Hepatocyte (in vitro differentiated cells): ENCODE results near the gene TMEM161B. TPM values are rescaled to one million over a fixed set of nuclear protein-coding genes. Genes with fewer than 3 reads are reported as not detected.
A peak's percentile ranks its signal among the peaks of the same experiment; 100 is the strongest.

Experiments used
- DNase-seq: peaks from one replicate; pipeline ENCODE4 v3.0.0-alpha.2; 2016; ENCODE audit warnings: low spot score
- H2AFZ ChIP-seq: fragments of 200-600 bp; sonication (generic); 2 replicates; pipeline ENCODE4 v1.6.0; 2016; ENCODE audit warnings: antibody characterized with exemption, mild to moderate bottlenecking
- H3K27ac ChIP-seq: fragments of 200-600 bp; sonication (generic); 2 replicates; pipeline ENCODE4 v1.5.1; 2016; ENCODE audit warnings: mild to moderate bottlenecking
- H3K27me3 ChIP-seq: fragments of 200-600 bp; sonication (generic); 2 replicates; pipeline ENCODE4 v1.6.1; 2016
- H3K36me3 ChIP-seq: fragments of 200-600 bp; sonication (generic); replicated peaks from 2 replicates; pipeline ENCODE4 v1.5.1; 2016; ENCODE audit warnings: low read depth; ENCODE audit not compliant: insufficient read depth
- H3K4me1 ChIP-seq: fragments of 200-600 bp; sonication (generic); 2 replicates; pipeline ENCODE4 v1.5.1; 2016; ENCODE audit warnings: mild to moderate bottlenecking, moderate library complexity; ENCODE audit not compliant: insufficient read depth
- H3K4me2 ChIP-seq: fragments of 200-600 bp; sonication (generic); 2 replicates; pipeline ENCODE4 v1.6.0; 2016
- H3K4me3 ChIP-seq: fragments of 200-600 bp; sonication (generic); 2 replicates; pipeline ENCODE4 v1.5.1; 2016; ENCODE audit warnings: mild to moderate bottlenecking
- H3K79me2 ChIP-seq: fragments of 200-600 bp; sonication (generic); 2 replicates; pipeline ENCODE4 v1.6.0; 2017; ENCODE audit warnings: mild to moderate bottlenecking
- H3K9me2 ChIP-seq: fragments of 200-600 bp; sonication (generic); replicated peaks from 2 replicates; pipeline ENCODE4 v1.6.0; 2017; ENCODE audit warnings: mild to moderate bottlenecking; ENCODE audit not compliant: insufficient read depth
- H3K9me3 ChIP-seq: fragments of 200-600 bp; sonication (generic); 2 replicates; pipeline ENCODE4 v1.5.1; 2016; ENCODE audit warnings: low read depth, mild to moderate bottlenecking
- H4K20me1 ChIP-seq: fragments of 200-600 bp; sonication (generic); 2 replicates; pipeline ENCODE4 v1.6.0; 2016; ENCODE audit warnings: mild to moderate bottlenecking; ENCODE audit not compliant: insufficient read depth, poor library complexity, severe bottlenecking
- EZH2 ChIP-seq: fragments of 200-600 bp; sonication (generic); IDR thresholded peaks from 2 replicates; pipeline ENCODE4 v1.6.1; 2016; ENCODE audit warnings: antibody characterized with exemption, mild to moderate bottlenecking, borderline replicate concordance
- EZH2phosphoT487 ChIP-seq: fragments of 200-600 bp; sonication (generic); IDR thresholded peaks from one replicate; pipeline ENCODE4 v1.6.1; 2018; ENCODE audit warnings: antibody characterized with exemption, mild to moderate bottlenecking, low read depth, moderate library complexity; ENCODE audit not compliant: unreplicated experiment, severe bottlenecking
- WGBS: methylation state at CpG from one replicate; pipeline ENCODE4 v1.1.6; 2016; ENCODE audit warnings: low lambda C conversion rate; ENCODE audit errors: missing lambda C conversion rate; 5-methylcytosine and 5-hydroxymethylcytosine counted together
- polyA plus RNA-seq: library from polyadenylated mRNA; unstranded; fragments of >200 nt; fragmentation: Nextera tagmentation; extraction: Ambion mirVana; gene quantifications from 2 replicates; pipeline ENCODE4 v1.2.1, GENCODE V29; 2016
- total RNA-seq: library from RNA; depleted of rRNA; stranded (reverse); fragments of >200 nt; gene quantifications from 2 replicates; pipeline ENCODE4 v1.2.3, GENCODE V29; 2014
- TF ChIP-seq, protein P1 (sequence below): fragments of 200-600 bp; sonication (generic); IDR thresholded peaks from 2 replicates; pipeline ENCODE4 v1.5.1; 2016; ENCODE audit warnings: antibody characterized with exemption, mild to moderate bottlenecking; ENCODE audit not compliant: poor library complexity

The TMEM161B gene
- total and polyA plus RNA-seq, 2 experiments from 2014 or later: 13.9 to 31.7 TPM

DNA sequence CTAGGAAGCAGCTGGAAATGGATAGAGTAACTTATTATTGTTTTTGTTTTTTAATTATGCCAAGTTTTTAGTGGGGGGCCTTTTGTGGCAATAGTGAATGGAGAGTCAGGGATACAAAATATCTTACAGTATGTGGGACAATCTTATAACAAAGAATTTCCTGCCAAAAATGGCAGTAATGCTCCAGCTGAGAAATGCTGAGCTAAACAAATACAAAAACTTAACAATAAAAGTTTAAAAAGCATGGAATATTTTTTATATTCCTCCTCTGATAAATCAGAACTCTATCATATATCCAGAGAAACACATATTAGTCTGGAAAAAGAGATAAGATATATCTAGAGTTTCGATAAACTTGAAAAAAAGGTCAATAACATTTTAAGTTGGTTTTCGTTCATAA lies 110.6 kb downstream of the TMEM161B start:
- Histone ChIP-seq H3K27ac (no peak overlapping the region), H3K36me3 (no peaks in the 10 kb centered on the region)

GRCh38 chr5:88154891-88155290 lies 113.8 kb downstream of the TMEM161B start:
- Histone ChIP-seq H3K27ac (no peak overlapping the region), H4K20me1 (no peaks in the 10 kb centered on the region), H3K4me1 (no peaks in the 10 kb centered on the region), H3K36me3 (no peaks in the 10 kb centered on the region), H3K9me3 (no peaks in the 10 kb centered on the region), H2AFZ (no peak overlapping the region), H3K4me3 (no peak overlapping the region), H3K79me2 (no peaks in the 10 kb centered on the region), H3K4me2 (peak overlapping the region; percentile 2), H3K27me3 (no peaks in the 10 kb centered on the region), H3K9me2 (no peaks in the 10 kb centered on the region)
- WGBS: 73% methylated on average over 1 of the region's 1 CpG
- TF ChIP-seq EZH2 (no peak), EZH2phosphoT487 (no peak)
- TF ChIP-seq, protein P1, sequence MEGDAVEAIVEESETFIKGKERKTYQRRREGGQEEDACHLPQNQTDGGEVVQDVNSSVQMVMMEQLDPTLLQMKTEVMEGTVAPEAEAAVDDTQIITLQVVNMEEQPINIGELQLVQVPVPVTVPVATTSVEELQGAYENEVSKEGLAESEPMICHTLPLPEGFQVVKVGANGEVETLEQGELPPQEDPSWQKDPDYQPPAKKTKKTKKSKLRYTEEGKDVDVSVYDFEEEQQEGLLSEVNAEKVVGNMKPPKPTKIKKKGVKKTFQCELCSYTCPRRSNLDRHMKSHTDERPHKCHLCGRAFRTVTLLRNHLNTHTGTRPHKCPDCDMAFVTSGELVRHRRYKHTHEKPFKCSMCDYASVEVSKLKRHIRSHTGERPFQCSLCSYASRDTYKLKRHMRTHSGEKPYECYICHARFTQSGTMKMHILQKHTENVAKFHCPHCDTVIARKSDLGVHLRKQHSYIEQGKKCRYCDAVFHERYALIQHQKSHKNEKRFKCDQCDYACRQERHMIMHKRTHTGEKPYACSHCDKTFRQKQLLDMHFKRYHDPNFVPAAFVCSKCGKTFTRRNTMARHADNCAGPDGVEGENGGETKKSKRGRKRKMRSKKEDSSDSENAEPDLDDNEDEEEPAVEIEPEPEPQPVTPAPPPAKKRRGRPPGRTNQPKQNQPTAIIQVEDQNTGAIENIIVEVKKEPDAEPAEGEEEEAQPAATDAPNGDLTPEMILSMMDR: no peak
- DNase-seq: peak; percentile 21

More for the DNA sequence above, 110.6 kb downstream of the TMEM161B start:
- no peak overlapping the region for H2AFZ ChIP-seq
- H3K9me2 ChIP-seq: no peaks in the 10 kb centered on the region
- H3K27me3 ChIP-seq: no peaks in the 10 kb centered on the region
- TF ChIP-seq, protein P1: no peak
- no peak for TF ChIP-seq EZH2
- TF ChIP-seq EZH2phosphoT487: no peak
- WGBS: 93% methylated on average over 2 of the region's 2 CpGs
- no peak for DNase-seq
- H3K4me1 ChIP-seq: no peaks in the 10 kb centered on the region
- no peak overlapping the region for H3K4me3 ChIP-seq
- H3K4me2 ChIP-seq: no peak overlapping the region
- H4K20me1 ChIP-seq: no peaks in the 10 kb centered on the region
- no peaks in the 10 kb centered on the region for H3K9me3 ChIP-seq
- no peaks in the 10 kb centered on the region for H3K79me2 ChIP-seq

GRCh38 chr5:88150747-88151146 lies 117.9 kb downstream of the TMEM161B start:
- peaks cover 4% of the 10 kb centered on the region for H3K4me1 ChIP-seq
- no peak overlapping the region for H2AFZ ChIP-seq
- no peak for DNase-seq
- H3K79me2 ChIP-seq: no peaks in the 10 kb centered on the region
- no peak overlapping the region for H3K4me3 ChIP-seq
- H3K36me3 ChIP-seq: no peaks in the 10 kb centered on the region
- H3K9me2 ChIP-seq: no peaks in the 10 kb centered on the region
- H3K4me2 ChIP-seq: no peak overlapping the region
- peaks cover 31% of the 10 kb centered on the region for H3K27me3 ChIP-seq
- TF ChIP-seq EZH2: no peak
- TF ChIP-seq EZH2phosphoT487: no peak
- TF ChIP-seq, protein P1: no peak
- no peak overlapping the region for H3K27ac ChIP-seq
- no peaks in the 10 kb centered on the region for H4K20me1 ChIP-seq
- H3K9me3 ChIP-seq: no peaks in the 10 kb centered on the region
